HL-60 (cell line): Measurements from ENCODE around the gene TTC34.
"Not testable (repeated sequence)": the region's sequence is repeated elsewhere in the genome, so short reads cannot be mapped to it uniquely, and the experiment has no call there.

Source experiments
- GABPA ChIP-seq: IDR thresholded peaks from 2 replicates; pipeline ENCODE4 v1.6.1; 2012; ENCODE audit warnings: low read depth
- POLR2AphosphoS5 ChIP-seq: IDR thresholded peaks from 2 replicates; pipeline ENCODE4 v1.6.1; 2012; ENCODE audit warnings: low read depth
- SPI1 ChIP-seq: IDR thresholded peaks from 2 replicates; pipeline ENCODE4 v1.6.1; 2012; ENCODE audit warnings: low read depth, mild to moderate bottlenecking, borderline replicate concordance
- TF ChIP-seq, protein P1 (sequence below): IDR thresholded peaks from one replicate; pipeline ENCODE4 v1.5.1; 2011; ENCODE audit warnings: low read length, control low read depth, inconsistent platforms; ENCODE audit not compliant: insufficient read depth
- TF ChIP-seq, protein P2 (sequence below): IDR thresholded peaks from 2 replicates; pipeline ENCODE4 v1.6.1; 2012; ENCODE audit warnings: low read depth; ENCODE audit not compliant: insufficient replicate concordance

DNA sequence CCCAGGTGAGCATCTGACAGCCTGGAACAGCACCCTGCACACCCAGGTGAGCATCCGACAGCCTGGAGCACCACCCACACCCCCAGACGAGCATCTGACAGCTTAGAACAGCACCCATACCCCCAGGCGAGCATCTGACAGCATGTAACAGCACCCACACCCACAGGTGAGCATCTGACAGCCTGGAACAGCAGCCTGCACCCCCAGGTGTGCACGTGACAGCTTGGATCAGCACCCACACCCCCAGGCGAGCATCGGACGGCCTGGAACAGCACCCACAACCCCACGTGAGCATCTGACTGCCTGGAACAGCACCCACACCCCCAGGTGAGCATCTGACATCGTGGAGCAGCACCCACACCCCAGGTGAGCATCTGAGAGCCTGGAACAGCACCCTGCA lies 116.6 kb downstream of the TTC34 start:
- TF ChIP-seq, protein P1, sequence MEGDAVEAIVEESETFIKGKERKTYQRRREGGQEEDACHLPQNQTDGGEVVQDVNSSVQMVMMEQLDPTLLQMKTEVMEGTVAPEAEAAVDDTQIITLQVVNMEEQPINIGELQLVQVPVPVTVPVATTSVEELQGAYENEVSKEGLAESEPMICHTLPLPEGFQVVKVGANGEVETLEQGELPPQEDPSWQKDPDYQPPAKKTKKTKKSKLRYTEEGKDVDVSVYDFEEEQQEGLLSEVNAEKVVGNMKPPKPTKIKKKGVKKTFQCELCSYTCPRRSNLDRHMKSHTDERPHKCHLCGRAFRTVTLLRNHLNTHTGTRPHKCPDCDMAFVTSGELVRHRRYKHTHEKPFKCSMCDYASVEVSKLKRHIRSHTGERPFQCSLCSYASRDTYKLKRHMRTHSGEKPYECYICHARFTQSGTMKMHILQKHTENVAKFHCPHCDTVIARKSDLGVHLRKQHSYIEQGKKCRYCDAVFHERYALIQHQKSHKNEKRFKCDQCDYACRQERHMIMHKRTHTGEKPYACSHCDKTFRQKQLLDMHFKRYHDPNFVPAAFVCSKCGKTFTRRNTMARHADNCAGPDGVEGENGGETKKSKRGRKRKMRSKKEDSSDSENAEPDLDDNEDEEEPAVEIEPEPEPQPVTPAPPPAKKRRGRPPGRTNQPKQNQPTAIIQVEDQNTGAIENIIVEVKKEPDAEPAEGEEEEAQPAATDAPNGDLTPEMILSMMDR, result not testable (repeated sequence)
- TF ChIP-seq POLR2AphosphoS5, GABPA, SPI1: not testable (repeated sequence)
- TF ChIP-seq, protein P2, sequence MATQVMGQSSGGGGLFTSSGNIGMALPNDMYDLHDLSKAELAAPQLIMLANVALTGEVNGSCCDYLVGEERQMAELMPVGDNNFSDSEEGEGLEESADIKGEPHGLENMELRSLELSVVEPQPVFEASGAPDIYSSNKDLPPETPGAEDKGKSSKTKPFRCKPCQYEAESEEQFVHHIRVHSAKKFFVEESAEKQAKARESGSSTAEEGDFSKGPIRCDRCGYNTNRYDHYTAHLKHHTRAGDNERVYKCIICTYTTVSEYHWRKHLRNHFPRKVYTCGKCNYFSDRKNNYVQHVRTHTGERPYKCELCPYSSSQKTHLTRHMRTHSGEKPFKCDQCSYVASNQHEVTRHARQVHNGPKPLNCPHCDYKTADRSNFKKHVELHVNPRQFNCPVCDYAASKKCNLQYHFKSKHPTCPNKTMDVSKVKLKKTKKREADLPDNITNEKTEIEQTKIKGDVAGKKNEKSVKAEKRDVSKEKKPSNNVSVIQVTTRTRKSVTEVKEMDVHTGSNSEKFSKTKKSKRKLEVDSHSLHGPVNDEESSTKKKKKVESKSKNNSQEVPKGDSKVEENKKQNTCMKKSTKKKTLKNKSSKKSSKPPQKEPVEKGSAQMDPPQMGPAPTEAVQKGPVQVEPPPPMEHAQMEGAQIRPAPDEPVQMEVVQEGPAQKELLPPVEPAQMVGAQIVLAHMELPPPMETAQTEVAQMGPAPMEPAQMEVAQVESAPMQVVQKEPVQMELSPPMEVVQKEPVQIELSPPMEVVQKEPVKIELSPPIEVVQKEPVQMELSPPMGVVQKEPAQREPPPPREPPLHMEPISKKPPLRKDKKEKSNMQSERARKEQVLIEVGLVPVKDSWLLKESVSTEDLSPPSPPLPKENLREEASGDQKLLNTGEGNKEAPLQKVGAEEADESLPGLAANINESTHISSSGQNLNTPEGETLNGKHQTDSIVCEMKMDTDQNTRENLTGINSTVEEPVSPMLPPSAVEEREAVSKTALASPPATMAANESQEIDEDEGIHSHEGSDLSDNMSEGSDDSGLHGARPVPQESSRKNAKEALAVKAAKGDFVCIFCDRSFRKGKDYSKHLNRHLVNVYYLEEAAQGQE, result not testable (repeated sequence)
